Bronchial epithelial cell (primary cell): ENCODE results near the gene PIGH. TPM values are rescaled to one million over a fixed set of nuclear protein-coding genes. Genes with fewer than 3 reads are reported as not detected.
"Not testable (repeated sequence)": the region's sequence is repeated elsewhere in the genome, so short reads cannot be mapped to it uniquely, and the experiment has no call there.

Source experiments
- DNase-seq: peaks from one replicate; pipeline ENCODE4 v3.0.0-alpha.2; 2010; ENCODE audit warnings: low read depth
- FAIRE-seq: peaks from 2 replicates; lab custom pipeline; 2011; peaks lifted over from hg19 to GRCh38; lab: Jason Lieb, UNC
- H3K27me3 ChIP-seq: 2 replicates; pipeline ENCODE4 v1.5.1; 2011; ENCODE audit warnings: low read length; ENCODE audit not compliant: control insufficient read depth, insufficient read depth
- H3K36me3 ChIP-seq: 2 replicates; pipeline ENCODE4 v1.5.1; 2011; ENCODE audit warnings: low read length; ENCODE audit not compliant: control insufficient read depth, insufficient read depth
- H3K4me3 ChIP-seq: 2 replicates; pipeline ENCODE4 v1.5.1; 2011; ENCODE audit warnings: mild to moderate bottlenecking, low read depth, low read length, control low read depth
- total RNA-seq: library from RNA; depleted of rRNA; stranded (reverse); fragments of >200 nt; gene quantifications from 2 replicates; pipeline ENCODE4 v1.2.1, GENCODE V29; 2014
- TF ChIP-seq, protein P1 (sequence below): IDR thresholded peaks from 2 replicates; pipeline ENCODE4 v1.5.1; 2011; ENCODE audit warnings: mild to moderate bottlenecking, moderate library complexity, low read length, control low read depth, inconsistent platforms; ENCODE audit not compliant: insufficient read depth, severe bottlenecking

Gene PIGH
- total RNA-seq, 1 donor from 2014 or later, result 17.9 TPM

DNA sequence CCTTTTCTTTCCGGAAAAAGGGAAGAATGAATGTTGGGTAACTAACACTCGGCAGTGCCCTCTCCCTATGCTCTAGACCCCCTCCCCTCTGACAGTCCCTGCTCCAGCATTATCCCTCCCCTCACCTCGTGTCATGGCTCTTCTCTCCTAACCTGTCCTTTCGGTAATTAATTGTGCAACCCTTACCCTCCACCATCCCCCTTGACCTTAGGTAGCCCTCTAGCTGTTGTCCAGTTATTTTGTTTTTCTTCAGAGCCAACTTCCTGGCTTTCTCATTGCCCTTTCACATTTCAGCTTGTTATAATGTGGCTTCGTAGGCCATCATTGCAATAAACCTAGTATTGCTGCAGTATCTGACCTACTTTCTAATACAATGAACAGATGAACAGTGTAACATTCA lies 30.9 kb upstream of the PIGH start:
- DNase-seq, result no peak
- FAIRE-seq, result no peak
- no peak overlapping the region for H3K4me3 ChIP-seq
- TF ChIP-seq, protein P1, sequence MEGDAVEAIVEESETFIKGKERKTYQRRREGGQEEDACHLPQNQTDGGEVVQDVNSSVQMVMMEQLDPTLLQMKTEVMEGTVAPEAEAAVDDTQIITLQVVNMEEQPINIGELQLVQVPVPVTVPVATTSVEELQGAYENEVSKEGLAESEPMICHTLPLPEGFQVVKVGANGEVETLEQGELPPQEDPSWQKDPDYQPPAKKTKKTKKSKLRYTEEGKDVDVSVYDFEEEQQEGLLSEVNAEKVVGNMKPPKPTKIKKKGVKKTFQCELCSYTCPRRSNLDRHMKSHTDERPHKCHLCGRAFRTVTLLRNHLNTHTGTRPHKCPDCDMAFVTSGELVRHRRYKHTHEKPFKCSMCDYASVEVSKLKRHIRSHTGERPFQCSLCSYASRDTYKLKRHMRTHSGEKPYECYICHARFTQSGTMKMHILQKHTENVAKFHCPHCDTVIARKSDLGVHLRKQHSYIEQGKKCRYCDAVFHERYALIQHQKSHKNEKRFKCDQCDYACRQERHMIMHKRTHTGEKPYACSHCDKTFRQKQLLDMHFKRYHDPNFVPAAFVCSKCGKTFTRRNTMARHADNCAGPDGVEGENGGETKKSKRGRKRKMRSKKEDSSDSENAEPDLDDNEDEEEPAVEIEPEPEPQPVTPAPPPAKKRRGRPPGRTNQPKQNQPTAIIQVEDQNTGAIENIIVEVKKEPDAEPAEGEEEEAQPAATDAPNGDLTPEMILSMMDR, result no peak
- H3K27me3 ChIP-seq, result no peaks in the 10 kb centered on the region
- no peaks in the 10 kb centered on the region for H3K36me3 ChIP-seq

- TF ChIP-seq, protein P1, result no peak
- no peaks in the 10 kb centered on the region for H3K27me3 ChIP-seq
- FAIRE-seq, result no peak
- H3K36me3 ChIP-seq, result no peaks in the 10 kb centered on the region
- no peak for DNase-seq
- no peak overlapping the region for H3K4me3 ChIP-seq
Observed at GRCh38 chr14:67630186-67630585, 30.1 kb upstream of the PIGH start.

DNA sequence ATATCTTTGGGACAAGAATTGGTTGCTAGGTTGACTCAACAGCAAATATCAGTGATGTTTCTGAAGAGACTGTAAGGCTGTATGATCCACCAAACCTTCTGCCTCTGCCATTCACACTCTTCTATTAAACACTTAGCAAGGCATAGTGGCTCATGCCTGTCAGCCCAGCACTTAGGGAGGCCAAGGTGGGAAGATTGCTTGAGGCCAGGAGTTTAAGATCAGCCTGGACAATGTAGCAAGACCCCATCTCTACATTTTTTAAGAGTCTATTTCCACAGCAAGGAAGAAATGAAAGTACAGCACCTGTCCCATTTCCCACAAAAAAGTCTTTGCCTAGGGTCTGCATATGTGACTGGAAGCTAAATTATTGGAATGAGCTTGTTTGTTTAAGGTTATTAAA lies 27.5 kb upstream of the PIGH start:
- peaks cover 2% of the 10 kb centered on the region for H3K36me3 ChIP-seq
- DNase-seq (no peak), FAIRE-seq (no peak)
- TF ChIP-seq, protein P1, result no peak
- no peaks in the 10 kb centered on the region for H3K27me3 ChIP-seq
- no peak overlapping the region for H3K4me3 ChIP-seq

GRCh38 chr14:67626131-67626530 lies 26.1 kb upstream of the PIGH start:
- H3K4me3 ChIP-seq, H3K27me3 ChIP-seq, FAIRE-seq, H3K36me3 ChIP-seq, DNase-seq: not testable (repeated sequence)

GRCh38 chr14:67623114-67623513 lies 23.0 kb upstream of the PIGH start:
- DNase-seq (peak; percentile 99), FAIRE-seq (no peak)

DNA sequence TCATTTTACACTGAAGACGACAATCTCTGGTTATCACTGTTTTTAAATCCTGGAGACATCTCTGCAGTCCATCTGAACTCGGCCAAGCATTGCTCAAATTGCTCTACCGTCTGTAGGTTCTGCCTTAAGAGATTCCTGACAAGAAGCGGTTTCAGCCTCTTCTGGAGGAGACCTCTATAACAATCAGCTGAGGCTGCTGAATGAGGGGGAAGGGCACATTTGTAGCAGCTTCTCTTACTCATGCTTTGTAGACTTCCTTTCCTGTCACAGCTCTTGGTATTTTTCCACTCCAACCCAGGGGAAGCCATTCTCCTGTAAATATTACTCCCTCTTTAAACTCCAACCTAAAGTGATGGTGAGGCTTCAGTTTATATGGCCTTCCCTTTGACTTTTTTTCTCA lies 22.6 kb upstream of the PIGH start:
- DNase-seq (peak; percentile 87), FAIRE-seq (no peak)
- no peak overlapping the region for H3K4me3 ChIP-seq
- H3K27me3 ChIP-seq, result no peaks in the 10 kb centered on the region
- TF ChIP-seq, protein P1, result no peak
- peaks cover 2% of the 10 kb centered on the region for H3K36me3 ChIP-seq

More at GRCh38 chr14:67623114-67623513, 23.0 kb upstream of the PIGH start:
- Histone ChIP-seq H3K4me3 (no peak overlapping the region), H3K27me3 (no peaks in the 10 kb centered on the region), H3K36me3 (peaks cover 2% of the 10 kb centered on the region)
- TF ChIP-seq, protein P1, result no peak
